ENCODE measurements around the gene ARHGEF17. TPM values are rescaled to one million over a fixed set of nuclear protein-coding genes. Genes with fewer than 3 reads are reported as not detected.
"Not testable (repeated sequence)": the region's sequence is repeated elsewhere in the genome, so short reads cannot be mapped to it uniquely, and the experiment has no call there.

The ARHGEF17 gene
- total RNA-seq, 1 donor from 2014 or later: 49.8 TPM

GRCh38 chr11:73271936-73272679, 36.0 kb upstream of the ARHGEF17 start, which contains the start of gene P2RY6:
Gene P2RY6, plus strand, starts transcription at chr11:73272338. Its CDS starts 24,181 bp downstream, at chr11:73296519.
- DNase-seq (ENCODE audit: low spot score): peak; percentile 76

- DNase-seq (ENCODE audit: low spot score): no peak
Observed at GRCh38 chr11:73272680-73273038, 35.4 kb upstream of the ARHGEF17 start.

- DNase-seq (ENCODE audit: low spot score): peak; percentile 65
Observed at GRCh38 chr11:73273222-73273895, 34.7 kb upstream of the ARHGEF17 start.

- DNase-seq (ENCODE audit: low spot score): not testable (repeated sequence)
Observed at GRCh38 chr11:73274191-73274590, 33.9 kb upstream of the ARHGEF17 start.

- DNase-seq (ENCODE audit: low spot score): no peak
Observed at GRCh38 chr11:73274722-73275380, 33.2 kb upstream of the ARHGEF17 start.

- no peak for DNase-seq (ENCODE audit: low spot score)
Observed at GRCh38 chr11:73275381-73275750, 32.7 kb upstream of the ARHGEF17 start.

GRCh38 chr11:73277467-73277866, 30.6 kb upstream of the ARHGEF17 start:
- no peak for DNase-seq (ENCODE audit: low spot score)

- no peak for DNase-seq (ENCODE audit: low spot score)
Observed at GRCh38 chr11:73280626-73281025, 27.4 kb upstream of the ARHGEF17 start.

- DNase-seq (ENCODE audit: low spot score): no peak
Observed at GRCh38 chr11:73281201-73281741, 26.8 kb upstream of the ARHGEF17 start.

- no peak for DNase-seq (ENCODE audit: low spot score)
Observed at GRCh38 chr11:73281796-73282660, 26.0 kb upstream of the ARHGEF17 start.

- DNase-seq (ENCODE audit: low spot score): no peak
Observed at GRCh38 chr11:73283276-73284000, 24.6 kb upstream of the ARHGEF17 start.

- no peak for DNase-seq (ENCODE audit: low spot score)
Observed at GRCh38 chr11:73284106-73284505, 24.0 kb upstream of the ARHGEF17 start.

- no peak for DNase-seq (ENCODE audit: low spot score)
Observed at GRCh38 chr11:73285721-73286120, 22.4 kb upstream of the ARHGEF17 start.

- DNase-seq (ENCODE audit: low spot score): no peak
Observed at GRCh38 chr11:73286240-73286810, 21.8 kb upstream of the ARHGEF17 start.

- no peak for DNase-seq (ENCODE audit: low spot score)
Observed at GRCh38 chr11:73287400-73288101, 20.5 kb upstream of the ARHGEF17 start.

GRCh38 chr11:73288192-73288872, 19.7 kb upstream of the ARHGEF17 start:
- no peak for DNase-seq (ENCODE audit: low spot score)

GRCh38 chr11:73288873-73289707, 19.0 kb upstream of the ARHGEF17 start:
- no peak for DNase-seq (ENCODE audit: low spot score)

- no peak for DNase-seq (ENCODE audit: low spot score)
Observed at GRCh38 chr11:73290536-73290935, 17.5 kb upstream of the ARHGEF17 start.
